Stimulated activated CD4-positive, alpha-beta T cell treated with anti-CD3 and anti-CD28 coated beads, Interleukin-15, amount 100 ng/mL, for 48 hours (primary cell): ENCODE results near the gene AP3S1.

Experiments used
- DNase-seq, 2 donors: peaks; one replicate each; pipeline ENCODE4 v3.0.0-alpha.2; 2020; ENCODE audit warnings: low read depth in 2 of 2

The AP3S1 gene

DNA sequence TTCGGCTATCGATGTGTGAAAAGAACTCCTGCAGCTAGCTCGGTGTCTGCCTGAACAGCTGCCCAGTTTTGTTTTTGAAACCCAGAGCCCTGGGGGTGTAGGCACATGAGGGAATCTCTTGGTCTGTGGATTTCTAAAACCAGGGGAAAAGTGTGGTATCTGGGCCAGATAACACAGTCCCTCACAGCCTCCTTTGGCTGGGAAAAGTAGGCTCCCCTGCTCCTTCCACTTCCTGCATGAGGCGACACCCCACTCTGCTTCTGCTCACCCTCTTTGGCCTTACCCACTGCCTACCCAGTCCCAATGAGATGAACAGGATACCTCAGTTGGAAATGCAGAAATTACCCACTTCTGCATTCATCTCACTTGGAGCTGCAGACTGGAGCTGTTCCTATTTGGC, 15.8 kb upstream of the AP3S1 start:
- no peak for DNase-seq

DNA sequence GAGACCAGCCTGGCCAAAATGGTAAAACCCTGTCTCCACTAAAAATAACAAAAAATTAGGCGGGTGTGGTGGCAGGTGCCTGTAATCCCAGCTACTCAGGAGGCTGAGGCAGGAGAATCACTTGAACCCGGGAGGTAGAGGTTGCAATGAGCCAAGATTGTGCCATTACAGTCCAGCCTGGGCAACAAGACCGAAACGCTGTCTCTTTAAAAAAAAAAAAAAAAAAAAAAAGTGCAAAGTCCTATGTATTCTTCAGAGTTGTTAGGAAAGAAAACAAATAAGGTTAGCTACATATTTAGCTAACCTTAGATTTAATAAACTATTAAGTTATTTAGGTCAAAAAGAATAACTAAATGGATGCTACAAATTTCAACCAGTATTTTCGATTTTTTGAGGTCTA, 11.8 kb upstream of the AP3S1 start:
- no peak for DNase-seq

DNA sequence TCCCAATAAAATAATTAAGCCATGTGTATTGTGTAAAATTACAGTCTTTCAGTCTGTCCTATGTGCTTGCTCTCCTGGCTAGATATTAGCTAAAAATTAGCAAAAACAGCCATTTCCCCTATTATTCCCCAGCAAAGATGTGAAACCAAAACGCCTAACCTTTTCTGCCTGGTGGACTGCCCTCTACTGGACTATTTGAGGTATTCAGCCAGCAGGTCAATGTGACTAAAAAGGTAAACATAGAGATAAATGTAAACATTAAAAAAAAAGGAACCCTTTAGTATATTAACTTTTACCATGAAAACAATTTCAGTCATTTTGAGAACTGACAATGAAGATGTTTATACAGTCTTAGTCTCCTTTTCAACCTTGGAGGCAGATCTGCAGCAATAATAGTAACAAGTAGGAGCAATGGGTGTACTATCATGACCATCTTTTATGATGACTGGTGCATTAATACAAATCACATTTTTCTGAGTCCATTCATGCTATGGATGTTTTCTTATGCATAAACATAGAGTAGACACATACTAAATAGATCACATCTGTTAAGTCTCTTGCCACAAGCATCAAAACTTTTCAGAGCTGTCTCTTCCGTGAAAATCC, 10.5 kb upstream of the AP3S1 start:
- DNase-seq, result no peak

DNA sequence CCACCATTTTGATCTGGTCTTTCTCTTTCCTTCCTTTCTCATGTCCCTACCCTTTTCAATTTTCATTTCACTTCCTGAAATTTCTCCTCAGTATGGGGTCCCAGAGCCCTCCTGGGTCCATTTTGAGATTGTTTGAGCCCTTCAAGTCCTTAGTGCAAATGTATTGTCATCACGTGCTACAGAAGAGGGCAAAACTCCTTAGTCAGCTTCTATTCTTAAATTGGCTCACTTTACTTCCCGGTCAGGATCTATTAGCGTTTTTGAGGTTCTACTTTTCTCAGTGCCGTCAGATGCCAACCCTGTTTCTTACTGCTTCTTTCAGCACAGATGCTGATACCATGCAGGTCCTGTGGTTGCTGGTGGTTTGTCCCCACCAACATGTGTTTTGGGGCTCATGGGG, 6.3 kb upstream of the AP3S1 start:
- no peak for DNase-seq

DNA sequence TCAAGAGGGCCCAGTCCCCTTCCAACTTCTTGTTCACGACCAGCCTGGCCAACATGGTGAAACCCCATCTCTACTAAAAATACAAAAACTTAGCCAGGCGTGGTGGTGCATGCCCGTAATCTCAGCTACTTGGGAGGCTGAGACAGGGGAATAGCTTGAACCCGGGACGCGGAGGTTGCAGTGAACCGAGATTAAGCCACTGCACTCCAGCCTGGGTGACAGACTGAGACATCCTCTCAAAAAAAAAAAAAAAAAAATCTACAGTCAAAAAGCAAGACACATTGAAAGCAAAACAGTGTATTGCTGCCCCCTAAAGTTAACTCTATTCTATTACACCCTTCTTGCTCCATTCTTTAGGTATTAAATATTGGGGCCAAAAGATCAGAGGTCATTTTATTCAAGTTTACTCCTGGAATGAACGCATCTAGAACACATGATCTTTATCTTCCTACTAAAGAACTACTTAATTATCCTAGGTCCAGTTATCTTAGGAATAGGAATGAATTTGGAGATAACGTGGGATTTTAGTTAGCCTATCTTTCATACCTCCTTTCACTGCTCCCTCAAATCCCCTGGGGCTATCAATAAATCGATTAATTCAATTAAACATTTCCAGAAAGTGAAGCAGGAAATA, 2.7 kb upstream of the AP3S1 start:
- no peak for DNase-seq

DNA sequence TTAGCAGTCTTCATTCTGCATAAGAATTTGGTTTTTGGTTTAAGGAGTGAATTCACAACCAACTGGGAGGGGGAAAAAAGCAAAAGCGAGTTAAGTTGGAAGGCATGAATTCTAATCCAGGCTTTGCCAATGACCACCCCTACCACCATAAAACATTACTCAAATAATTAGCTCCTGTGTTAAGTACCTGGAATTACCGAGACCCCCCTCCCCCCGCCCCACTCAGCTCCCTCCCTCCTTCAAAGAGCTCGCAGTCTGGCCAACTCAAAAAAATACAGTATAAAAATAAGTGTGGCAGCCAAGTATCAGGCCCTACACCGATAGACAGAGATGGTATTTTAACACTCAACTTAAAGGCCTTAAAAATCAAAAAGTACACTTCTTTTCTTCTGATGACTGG, 862 bp upstream of the AP3S1 start:
- DNase-seq, result no peak

DNA sequence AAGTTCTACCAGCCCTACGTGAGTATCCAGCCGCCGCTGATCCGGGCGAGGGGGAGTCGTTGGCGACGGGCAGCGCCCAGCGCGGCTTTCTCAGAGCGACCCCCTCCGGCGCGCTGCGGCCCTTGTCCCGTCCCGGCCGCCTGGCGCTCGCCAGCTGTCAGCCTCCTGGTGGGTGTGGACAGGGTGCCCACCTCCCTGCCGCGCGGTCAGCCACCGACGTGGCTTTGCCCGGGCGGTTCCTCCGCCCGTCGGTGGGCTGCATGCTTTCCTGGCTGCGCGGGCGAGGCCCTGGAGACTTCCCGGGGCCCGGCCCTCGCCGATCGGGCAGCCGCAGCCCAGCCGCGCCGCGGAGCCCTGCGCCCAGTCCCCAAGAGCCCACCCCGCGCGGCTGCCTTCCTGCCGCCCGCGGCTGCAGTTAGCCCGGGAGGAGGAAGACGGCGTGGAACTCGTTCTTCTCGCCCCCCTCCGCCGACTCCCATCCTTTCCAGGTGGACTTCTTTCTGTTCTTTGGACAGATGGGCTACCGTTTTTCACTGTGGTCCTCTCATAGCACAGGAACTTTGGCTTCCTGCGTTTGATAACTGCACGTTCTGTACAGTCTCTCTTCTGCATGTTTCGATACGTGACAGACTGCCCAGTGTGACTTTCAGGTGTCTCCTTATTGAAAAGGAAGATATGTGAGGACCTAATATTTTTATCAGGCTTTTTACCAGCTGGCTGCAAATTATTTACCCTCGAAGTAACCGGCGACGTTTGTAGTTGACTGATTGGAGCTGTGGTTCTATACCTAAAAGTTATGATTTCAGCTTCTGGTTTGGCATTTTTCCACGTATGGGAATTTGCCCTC, 577 bp downstream of the AP3S1 start:
- no peak for DNase-seq

DNA sequence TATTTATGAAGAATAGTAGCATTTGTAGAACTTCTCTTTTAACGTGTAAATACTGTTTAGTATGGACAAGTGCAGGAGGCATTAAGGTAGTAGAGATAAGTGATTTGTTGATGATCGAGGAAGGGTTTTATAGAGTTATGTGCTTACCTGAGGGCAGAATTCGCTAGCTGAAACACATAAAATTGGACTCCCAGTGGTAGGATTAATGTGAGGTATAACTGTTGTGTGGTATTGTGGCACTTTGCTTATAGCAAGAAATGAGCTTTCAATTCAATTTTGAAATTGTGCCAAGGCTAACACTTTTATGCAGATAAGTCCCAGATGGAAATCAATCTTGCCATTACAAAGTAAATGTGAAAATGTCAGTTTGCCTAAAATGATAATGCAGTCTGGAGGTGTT, 1.2 kb downstream of the AP3S1 start:
- no peak for DNase-seq

DNA sequence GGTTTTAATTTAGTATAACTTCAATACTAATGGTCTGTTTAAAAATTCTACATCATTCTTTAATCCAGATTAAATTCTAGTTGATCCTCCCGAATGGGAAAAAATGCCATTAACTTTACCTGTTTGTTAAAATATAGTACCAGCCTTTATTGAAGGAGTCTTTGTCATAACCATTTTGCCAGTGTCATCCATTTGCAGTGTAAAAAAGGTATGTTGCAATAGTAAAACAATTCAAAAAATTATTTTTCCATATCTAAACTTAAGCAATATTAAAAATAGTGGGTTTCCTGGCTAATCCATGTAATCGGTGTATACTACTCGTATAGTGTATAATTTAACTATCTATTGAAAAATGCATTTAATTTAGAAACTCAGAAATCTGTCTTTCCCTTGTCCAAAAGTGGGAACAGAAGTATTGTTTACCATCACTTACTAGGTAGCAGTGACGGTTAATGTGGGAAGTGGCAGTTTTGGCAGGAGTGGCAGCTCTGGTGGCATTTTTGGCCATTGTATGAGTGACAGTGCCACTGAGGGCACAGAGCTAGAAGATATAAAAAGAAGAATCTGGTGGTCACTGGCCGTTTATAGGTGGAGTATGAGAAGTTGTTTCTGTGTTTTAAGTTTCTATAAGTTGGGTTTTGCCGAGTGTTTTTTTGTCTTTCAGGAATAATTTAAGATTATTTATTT, 1.9 kb downstream of the AP3S1 start:
- no peak for DNase-seq

DNA sequence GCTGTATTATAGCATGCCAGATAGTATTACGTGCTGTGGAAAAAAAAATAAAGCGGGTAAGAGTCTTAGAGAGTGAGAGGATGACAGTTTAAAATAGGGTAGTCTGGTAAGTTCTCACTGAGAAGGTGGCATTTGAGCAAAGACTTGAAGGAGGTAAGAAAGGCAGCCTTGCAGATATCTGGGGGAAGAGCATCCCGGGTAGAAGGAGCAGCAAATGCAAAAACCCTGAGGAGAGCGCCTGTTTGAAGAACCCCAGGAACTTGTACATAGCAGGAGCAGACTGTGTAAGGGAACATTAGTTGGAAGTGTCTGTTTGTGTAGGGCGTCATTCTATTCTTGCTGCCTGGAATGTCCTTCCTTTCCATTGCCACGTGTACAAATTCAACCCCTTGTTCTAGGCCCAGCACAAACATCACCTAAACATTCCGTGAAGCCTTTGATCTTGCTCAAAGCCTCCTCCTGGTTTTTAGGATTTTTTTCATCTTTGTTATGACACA, 2.6 kb downstream of the AP3S1 start:
- DNase-seq, result no peak

DNA sequence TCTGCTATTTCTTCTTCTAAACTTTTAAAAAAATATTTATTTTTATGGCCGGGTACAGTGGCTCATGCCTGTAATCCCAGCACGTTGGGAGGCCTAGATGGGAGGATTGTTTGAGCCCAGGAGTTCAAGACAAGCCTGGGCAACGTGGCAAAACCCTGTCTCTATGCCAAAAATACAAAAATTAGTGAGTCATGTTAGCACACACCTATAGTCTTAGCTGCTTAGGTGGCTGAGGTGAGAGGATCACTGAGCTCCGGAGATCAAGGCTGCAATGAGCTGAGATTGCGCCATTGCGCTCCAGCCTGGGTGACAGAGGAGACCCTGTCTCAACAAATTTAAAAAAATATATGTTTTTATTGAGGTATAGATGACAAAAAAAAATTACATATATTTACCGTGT, 5.6 kb downstream of the AP3S1 start:
- DNase-seq, result no peak

DNA sequence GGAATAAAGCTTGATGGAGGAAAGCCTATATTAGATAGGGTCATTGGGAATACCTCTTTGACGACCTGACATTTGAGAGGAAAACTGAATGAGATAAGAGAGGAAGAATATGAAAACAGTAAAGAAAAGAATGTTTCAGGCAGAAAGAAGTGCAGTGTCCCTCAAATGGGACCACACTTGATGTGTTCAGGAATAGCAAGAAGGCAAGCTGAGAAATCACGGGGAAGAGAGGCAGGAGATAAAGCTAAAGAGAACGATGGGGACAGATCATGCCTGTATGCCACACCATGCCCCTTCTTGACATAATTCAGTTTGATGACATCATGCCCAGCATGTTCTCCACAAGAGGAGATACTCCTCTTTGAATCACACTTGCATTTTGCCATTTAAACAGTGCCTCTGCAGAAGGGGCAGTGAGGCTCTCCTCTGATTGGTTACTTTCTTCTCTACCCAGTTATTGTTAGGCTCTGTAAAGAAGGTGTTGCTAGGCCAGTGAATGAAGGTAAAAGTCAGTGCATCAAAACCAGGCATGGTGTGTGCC, 7.6 kb downstream of the AP3S1 start:
- no peak for DNase-seq

DNA sequence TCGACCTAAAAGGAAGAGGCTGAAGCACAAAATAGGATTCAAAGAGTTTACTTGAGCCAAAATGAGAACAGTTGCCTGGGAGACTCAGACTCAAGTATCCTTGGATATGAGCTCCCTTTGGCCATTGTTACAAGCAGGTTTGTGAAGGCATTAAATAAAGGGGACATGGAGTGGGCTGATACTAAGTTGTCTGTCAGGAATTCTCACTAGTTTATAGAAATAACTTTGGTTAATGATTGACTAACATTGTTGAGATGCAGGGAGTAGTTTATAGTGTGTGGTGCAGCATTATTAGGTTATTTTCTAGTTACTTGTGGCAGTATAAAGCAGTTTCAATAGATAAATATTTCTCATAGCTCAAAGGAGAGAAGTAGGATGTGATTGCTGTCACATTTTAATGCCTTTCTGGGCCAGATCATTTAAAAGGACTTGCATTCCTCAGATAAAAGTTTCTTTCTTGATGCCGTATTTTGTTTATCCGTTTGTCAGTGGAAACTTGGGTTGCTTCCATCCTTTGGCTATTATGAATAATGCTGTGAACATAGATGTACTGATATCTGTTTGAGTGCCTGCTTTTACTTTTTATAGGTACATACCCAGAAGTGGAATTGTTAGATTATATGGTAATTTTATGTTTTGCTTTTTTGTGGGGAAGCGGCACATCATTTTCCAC, 9.1 kb downstream of the AP3S1 start:
- DNase-seq, result no peak

DNA sequence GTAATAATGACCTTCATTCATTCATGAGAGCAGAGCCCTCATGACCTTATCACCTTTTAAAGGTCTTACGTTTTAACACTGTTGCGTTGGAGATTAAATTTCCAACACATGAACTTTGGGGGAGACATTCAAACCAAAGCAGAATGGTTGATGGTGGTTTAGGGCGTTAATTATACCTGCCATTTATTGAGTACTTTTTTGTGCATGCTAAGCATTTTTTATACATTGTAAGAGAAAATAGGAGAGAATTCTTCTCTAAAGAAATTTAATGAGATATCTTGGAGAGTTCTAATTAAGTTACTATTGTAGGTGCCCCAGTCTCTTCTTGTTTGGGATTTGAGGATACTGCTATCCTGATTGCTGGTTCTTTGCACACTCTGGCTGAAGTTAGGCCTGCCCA, 12.4 kb downstream of the AP3S1 start:
- no peak for DNase-seq

DNA sequence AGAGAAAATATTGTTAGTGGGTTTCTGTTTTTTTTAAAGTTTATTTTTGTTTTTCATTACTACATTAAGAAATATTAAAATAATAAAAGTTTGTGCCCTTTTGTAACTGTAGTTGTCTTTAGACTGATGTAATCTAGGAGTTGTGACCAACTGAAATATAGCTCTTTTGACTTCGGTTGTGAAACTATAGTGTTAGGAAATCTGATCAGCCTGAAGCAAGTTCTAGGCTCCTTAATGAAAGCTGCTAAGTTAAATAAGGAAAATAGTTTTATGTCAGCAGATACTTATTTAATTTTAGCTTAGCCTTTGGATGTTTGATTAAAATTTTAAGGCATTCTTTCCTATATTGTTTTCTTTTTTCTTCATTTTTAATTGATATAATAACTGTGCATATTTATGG, 14.2 kb downstream of the AP3S1 start:
- no peak for DNase-seq

DNA sequence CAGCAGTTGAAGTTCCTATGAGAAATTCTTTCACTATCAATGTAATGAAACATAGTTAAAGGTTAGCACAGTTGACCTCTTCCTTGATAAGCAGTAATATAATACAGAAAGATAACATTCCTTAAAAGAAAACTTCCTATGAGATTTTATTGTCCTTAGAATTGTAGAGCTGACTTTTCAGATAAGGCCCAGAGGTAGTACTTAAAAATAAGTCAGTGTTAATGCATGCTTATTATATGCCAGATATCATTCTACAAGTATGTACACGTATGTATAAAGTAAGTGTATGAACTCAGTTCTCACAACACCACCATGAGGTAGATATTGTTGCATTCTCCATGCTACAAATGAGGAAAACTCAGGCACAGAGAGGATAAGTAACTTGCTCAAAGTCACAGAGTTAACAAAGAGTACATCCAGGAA, 15.3 kb downstream of the AP3S1 start:
- DNase-seq, result no peak

DNA sequence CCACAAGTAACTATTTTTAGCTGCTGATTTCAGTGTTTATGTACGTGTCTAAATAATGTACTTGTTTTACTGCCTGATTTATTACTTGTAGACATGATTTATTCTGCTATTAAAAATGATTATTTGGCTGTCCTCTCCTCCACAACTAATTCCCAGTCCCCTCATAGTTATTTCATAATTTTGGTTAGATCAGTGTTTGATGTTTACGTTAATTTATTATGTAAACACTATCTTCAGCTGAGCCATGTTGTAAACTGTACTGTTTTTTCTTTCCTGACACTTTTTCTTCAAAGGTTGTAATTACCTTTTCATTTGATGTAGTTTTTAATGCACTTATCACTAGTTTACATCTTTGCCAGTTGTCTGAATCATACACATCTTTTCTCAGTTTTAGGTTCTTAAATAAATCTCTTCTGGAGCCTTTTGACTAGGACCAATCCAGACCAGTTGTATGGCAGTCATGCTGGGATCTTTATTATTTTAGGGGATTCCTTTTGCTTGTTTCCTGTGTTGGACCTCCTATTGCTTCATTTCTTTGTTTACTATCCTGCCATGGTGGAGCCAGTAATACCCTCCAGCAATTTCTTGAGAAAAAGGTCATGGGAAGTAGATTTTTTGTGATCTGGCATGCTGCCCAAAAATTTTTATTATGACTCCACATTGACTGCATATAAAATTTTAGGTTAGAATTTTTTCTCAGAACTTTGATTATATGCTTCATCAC, 16.1 kb downstream of the AP3S1 start:
- no peak for DNase-seq

DNA sequence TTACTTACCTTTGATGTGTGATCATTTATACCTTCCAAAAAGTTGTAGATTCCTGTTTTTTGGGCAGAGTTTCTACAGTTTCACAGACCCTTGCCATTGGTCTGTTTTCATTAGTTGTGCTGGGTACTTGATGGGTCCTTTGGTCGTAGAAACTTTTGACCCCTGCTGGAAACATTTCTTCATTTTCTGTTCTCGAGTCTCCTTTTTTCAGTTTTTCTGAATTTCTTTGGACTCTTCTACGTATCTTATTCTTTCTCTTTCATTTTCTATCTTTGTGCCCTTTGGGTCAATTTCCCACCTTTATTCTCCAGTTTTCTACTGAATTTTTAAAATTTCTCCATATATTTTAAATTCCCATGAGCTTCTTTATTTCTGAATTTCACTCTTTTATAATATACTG, 16.7 kb downstream of the AP3S1 start:
- DNase-seq, result no peak

DNA sequence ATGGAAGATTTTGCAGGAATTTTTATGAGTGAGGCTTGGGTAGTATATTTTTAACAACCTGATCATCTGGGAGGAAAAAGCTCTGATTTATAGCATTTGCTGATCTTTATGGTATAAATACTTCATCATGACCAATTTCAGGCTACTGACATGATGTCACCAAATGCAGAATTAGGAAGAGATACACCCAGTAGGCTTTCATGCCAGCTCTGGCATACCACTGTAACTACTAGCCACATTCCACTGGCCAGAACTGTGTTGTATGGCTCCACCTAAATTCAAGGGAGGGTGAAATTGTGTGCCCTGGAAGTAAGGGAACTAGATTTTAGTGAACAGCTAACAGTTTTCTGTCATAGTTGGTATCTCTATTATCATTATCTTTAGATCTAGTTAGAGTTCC, 17.6 kb downstream of the AP3S1 start:
- DNase-seq, result no peak

DNA sequence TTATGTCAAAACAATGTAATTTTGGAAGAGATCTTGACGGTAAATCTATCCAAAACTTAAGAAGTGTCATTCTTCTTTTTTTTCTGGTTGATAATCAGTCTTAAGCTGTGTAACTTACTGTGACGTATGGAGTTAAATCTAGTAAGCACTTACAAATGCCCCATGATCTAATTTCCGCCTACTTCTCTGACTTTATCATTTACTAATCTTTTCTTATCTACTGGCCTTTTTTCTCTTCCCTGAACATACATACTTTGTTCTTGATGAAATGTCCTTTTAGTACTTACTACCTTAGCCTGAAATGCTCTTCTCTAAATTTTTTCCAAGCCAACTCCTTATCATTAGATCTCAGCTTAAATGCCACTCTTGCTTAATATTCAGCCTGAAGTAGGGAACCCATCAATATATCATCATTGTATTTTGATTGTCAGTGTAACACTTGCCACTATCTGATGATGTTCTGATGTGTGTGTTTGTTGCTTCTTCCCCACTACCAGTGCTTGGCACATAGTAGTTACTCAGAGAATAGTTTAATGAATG, 27.6 kb downstream of the AP3S1 start:
- DNase-seq, result no peak

DNA sequence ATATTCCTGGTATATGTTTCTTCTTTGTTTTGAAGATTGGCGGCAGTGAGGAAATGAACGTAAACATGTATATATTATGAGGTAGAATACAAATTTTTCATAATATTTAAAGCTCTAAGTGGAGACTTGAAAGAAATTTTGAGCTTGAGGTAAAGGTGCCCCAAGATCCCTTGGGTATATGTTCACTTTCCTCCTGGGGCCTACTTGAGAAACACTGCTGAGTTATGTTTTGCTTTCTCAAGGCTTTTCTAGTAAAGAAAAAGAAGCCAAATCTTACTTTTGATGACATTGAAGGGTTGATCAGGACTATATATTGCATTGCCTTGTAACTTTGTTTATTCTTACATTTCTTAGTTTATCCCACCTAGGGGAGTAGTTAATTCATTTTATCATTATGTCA, 30.7 kb downstream of the AP3S1 start:
- no peak for DNase-seq
